GM23248 (cell line): ENCODE results near the gene SYT15.
"Not testable (repeated sequence)": the region's sequence is repeated elsewhere in the genome, so short reads cannot be mapped to it uniquely, and the experiment has no call there.

Source experiments
- EZH2 ChIP-seq: fragments of 200-600 bp; sonication (generic); IDR thresholded peaks from 2 replicates; pipeline ENCODE4 v1.6.1; 2018; ENCODE audit warnings: antibody characterized with exemption, mild to moderate bottlenecking; ENCODE audit not compliant: insufficient read depth, poor library complexity, severe bottlenecking
- EZH2phosphoT487 ChIP-seq: fragments of 200-600 bp; sonication (generic); IDR thresholded peaks from 2 replicates; pipeline ENCODE4 v1.6.1; 2018; ENCODE audit warnings: antibody characterized with exemption, moderate library complexity, mild to moderate bottlenecking, low read depth; ENCODE audit not compliant: insufficient read depth

DNA sequence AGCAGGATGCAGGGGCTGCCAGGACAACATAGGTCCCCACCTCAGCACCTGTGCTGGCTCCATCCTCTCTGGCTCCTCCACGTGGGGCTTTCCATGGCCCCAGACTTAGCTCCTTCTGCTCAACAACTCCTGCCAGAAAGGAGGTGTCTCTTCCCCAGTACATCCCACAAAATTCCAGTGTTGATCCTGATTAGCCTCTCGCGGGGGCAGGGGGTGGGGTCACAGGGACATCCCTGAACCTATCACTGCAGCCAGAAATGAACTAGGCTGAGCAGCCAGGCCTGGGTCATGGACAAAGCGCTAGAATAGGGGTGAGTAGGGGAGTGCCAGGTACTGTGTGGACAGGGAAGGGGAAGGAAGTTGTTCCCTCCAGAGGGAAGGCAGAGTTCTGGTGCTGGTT, 5.0 kb upstream of the SYT15 start:
- not testable (repeated sequence) for TF ChIP-seq EZH2, EZH2phosphoT487
